K562 (cell line): ENCODE measurements around the gene PCDHGA12. TPM values are rescaled to one million over a fixed set of nuclear protein-coding genes. Genes with fewer than 3 reads are reported as not detected.
A peak's percentile ranks its signal among the peaks of the same experiment; 100 is the strongest.

Experiments
- GTF2F1 ChIP-seq: IDR thresholded peaks from 2 replicates; pipeline ENCODE4 v1.6.1; 2011; ENCODE audit warnings: low read depth, low read length, improper control_type of control experiment
- HDGF ChIP-seq: fragments of 450-650 bp; IDR thresholded peaks from 2 replicates; pipeline ENCODE4 v1.6.1; 2016
- KLF16 ChIP-seq: IDR thresholded peaks from 2 replicates; pipeline ENCODE4 v1.6.1; 2016; ENCODE audit warnings: antibody characterized with exemption
- PHB ChIP-seq: fragments of 250-450 bp; sonication (Bioruptor Pico); IDR thresholded peaks from 2 replicates; pipeline ENCODE4 v1.5.0; 2021
- POLR2AphosphoS2 ChIP-seq: IDR thresholded peaks from 2 replicates; pipeline ENCODE4 v1.6.1; 2012; ENCODE audit warnings: low read length, improper control_type of control experiment
- POLR3G ChIP-seq: IDR thresholded peaks from 2 replicates; pipeline ENCODE4 v1.6.1; 2011; ENCODE audit not compliant: insufficient read length, insufficient replicate concordance; ENCODE audit errors: extremely low read depth
- YY1 ChIP-seq, 3 experiments: IDR thresholded peaks; 2 replicates each; pipeline ENCODE4 v1.6.1; 2011; ENCODE audit warnings: low read length in 2 of 3, mild to moderate bottlenecking in 2 of 3, moderate library complexity in 2 of 3, borderline replicate concordance in 1 of 3, control low read depth in 1 of 3, low read depth in 1 of 3; ENCODE audit not compliant: insufficient read depth in 3 of 3, insufficient replicate concordance in 2 of 3, control insufficient read depth in 1 of 3, insufficient read length in 1 of 3; ENCODE audit errors: extremely low read depth in 1 of 3
- ZNF140 ChIP-seq: fragments of 250-450 bp; sonication (Bioruptor Pico); IDR thresholded peaks from 2 replicates; pipeline ENCODE4 v1.8.0; 2021; ENCODE audit warnings: moderate library complexity, mild to moderate bottlenecking, inconsistent platforms
- polyA plus RNA-seq, 8 experiments: library from polyadenylated mRNA; depleted of rRNA in 4 of 8; stranded (reverse) in 5 of 8; unstranded in 3 of 8; fragments of >200 nt; fragmentation: Nextera tagmentation in 2 of 8; fragmentation: Illumina TruSeq in 1 of 8; extraction: Ambion mirVana in 2 of 8; extraction: Trizol in 1 of 8; gene quantifications; 2 replicates each; pipeline versions ENCODE4 v1.2.1 to v1.2.3, GENCODE V29; 2011 to 2014; ENCODE audit warnings: inconsistent platforms in 1 of 8, missing spikeins in 1 of 8
- total RNA-seq, 7 experiments: library from RNA; depleted of rRNA in 6 of 7; stranded (reverse); fragments of >200 nt in 6 of 7; fragmentation: Illumina TruSeq in 2 of 7; extraction: Trizol in 2 of 7; gene quantifications; 2 replicates each; pipeline versions ENCODE4 v1.2.1 to v1.2.3, GENCODE V29; 2011 to 2021; ENCODE audit warnings: low replicate concordance in 1 of 7
- TF ChIP-seq, protein P1 (sequence below): sonication (generic); formaldehyde crosslinking; IDR thresholded peaks from 2 replicates; pipeline ENCODE4 v1.8.1; 2023; ENCODE audit warnings: mild to moderate bottlenecking, missing genetic modification reagents
- TF ChIP-seq, protein P2 (sequence below), 3 experiments: IDR thresholded peaks in 2 of 3; conservative IDR thresholded peaks in 1 of 3; 2 replicates each; pipeline ENCODE4 v1.5.1; 2011 to 2012; ENCODE audit warnings: low read length in 3 of 3, mild to moderate bottlenecking in 3 of 3, control low read depth in 2 of 3, improper control_type of control experiment in 1 of 3, inconsistent platforms in 1 of 3, low read depth in 1 of 3, mixed read lengths in 1 of 3, moderate library complexity in 1 of 3; ENCODE audit not compliant: insufficient read depth in 2 of 3
- TF ChIP-seq, protein P3 (sequence below): sonication (generic); formaldehyde crosslinking; IDR thresholded peaks from 2 replicates; pipeline ENCODE4 v1.8.1; 2023; ENCODE audit warnings: mild to moderate bottlenecking, missing genetic modification reagents
- TF ChIP-seq, protein P4 (sequence below): sonication (generic); IDR thresholded peaks from 2 replicates; pipeline ENCODE4 v1.6.1; 2016
- TF ChIP-seq, protein P5 (sequence below), 2 experiments: fragments of 450-650 bp in 1 of 2; sonication (generic) in 1 of 2; formaldehyde crosslinking in 1 of 2; IDR thresholded peaks in 1 of 2; conservative IDR thresholded peaks in 1 of 2; 2 replicates each; pipeline versions ENCODE4 v1.6.1 to v1.8.1; 2016 to 2023; ENCODE audit warnings: mild to moderate bottlenecking in 2 of 2, moderate library complexity in 2 of 2, inconsistent platforms in 1 of 2, missing genetic modification reagents in 1 of 2
- TF ChIP-seq, protein P6 (sequence below): fragments of 250-450 bp; sonication (Bioruptor Pico); IDR thresholded peaks from 2 replicates; pipeline ENCODE4 v1.8.0; 2022; ENCODE audit warnings: moderate library complexity, mild to moderate bottlenecking, inconsistent platforms

PCDHGA12 gene
- total and polyA plus RNA-seq, 9 of the 15 experiments (the other 6 are each of a cell fraction or from before 2014, with no cell fraction given) = 0.03 TPM; not detected in 8

DNA sequence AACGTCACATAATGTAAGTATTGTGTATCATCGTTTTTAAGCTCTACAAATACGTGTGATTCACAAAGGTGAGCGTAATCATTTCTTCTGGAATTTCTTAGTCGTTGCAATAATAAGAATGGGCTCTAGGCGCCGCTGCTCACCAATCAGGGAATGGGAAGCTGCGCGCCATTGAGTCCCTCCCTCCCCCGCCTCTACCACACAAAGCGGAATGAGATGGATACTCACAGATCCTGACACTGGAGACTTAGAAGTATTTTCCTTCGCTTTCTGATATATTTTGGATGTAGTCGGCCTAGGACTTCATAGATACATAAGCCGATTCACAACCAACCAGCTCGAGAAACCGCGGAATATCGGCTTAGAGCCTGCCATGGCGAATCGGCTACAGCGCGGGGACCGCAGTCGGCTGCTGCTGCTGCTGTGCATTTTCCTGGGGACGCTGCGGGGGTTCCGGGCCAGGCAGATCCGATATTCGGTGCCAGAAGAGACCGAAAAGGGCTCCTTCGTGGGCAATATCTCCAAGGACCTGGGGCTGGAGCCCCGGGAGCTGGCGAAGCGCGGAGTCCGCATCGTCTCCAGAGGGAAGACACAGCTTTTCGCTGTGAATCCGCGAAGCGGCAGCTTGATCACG is 9.3 kb upstream of the PCDHGA12 start, which contains the start of gene PCDHGA11 (continued):
- TF ChIP-seq, protein P1, sequence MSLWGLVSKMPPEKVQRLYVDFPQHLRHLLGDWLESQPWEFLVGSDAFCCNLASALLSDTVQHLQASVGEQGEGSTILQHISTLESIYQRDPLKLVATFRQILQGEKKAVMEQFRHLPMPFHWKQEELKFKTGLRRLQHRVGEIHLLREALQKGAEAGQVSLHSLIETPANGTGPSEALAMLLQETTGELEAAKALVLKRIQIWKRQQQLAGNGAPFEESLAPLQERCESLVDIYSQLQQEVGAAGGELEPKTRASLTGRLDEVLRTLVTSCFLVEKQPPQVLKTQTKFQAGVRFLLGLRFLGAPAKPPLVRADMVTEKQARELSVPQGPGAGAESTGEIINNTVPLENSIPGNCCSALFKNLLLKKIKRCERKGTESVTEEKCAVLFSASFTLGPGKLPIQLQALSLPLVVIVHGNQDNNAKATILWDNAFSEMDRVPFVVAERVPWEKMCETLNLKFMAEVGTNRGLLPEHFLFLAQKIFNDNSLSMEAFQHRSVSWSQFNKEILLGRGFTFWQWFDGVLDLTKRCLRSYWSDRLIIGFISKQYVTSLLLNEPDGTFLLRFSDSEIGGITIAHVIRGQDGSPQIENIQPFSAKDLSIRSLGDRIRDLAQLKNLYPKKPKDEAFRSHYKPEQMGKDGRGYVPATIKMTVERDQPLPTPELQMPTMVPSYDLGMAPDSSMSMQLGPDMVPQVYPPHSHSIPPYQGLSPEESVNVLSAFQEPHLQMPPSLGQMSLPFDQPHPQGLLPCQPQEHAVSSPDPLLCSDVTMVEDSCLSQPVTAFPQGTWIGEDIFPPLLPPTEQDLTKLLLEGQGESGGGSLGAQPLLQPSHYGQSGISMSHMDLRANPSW = no peak
- TF ChIP-seq, protein P2, sequence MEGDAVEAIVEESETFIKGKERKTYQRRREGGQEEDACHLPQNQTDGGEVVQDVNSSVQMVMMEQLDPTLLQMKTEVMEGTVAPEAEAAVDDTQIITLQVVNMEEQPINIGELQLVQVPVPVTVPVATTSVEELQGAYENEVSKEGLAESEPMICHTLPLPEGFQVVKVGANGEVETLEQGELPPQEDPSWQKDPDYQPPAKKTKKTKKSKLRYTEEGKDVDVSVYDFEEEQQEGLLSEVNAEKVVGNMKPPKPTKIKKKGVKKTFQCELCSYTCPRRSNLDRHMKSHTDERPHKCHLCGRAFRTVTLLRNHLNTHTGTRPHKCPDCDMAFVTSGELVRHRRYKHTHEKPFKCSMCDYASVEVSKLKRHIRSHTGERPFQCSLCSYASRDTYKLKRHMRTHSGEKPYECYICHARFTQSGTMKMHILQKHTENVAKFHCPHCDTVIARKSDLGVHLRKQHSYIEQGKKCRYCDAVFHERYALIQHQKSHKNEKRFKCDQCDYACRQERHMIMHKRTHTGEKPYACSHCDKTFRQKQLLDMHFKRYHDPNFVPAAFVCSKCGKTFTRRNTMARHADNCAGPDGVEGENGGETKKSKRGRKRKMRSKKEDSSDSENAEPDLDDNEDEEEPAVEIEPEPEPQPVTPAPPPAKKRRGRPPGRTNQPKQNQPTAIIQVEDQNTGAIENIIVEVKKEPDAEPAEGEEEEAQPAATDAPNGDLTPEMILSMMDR (IDR thresholded peaks at IDR 0.05 in 2 of 3, conservative IDR thresholded peaks at IDR 0.05 in 1 of 3; ENCODE audit: insufficient read depth in 2 of 3, low read depth in 1 of 3, low read length in 3 of 3) = peak; percentile 63 to 80 (median 74)
- TF ChIP-seq GTF2F1 = no peak
- no peak for TF ChIP-seq ZNF140 (CRISPR knock-in tag)
- no peak for TF ChIP-seq POLR2AphosphoS2
- TF ChIP-seq YY1 (IDR thresholded peaks at IDR 0.05; ENCODE audit: borderline replicate concordance in 1 of 3, control insufficient read depth in 1 of 3, extremely low read depth in 1 of 3, insufficient read depth in 3 of 3, insufficient read length in 1 of 3, insufficient replicate concordance in 2 of 3, low read depth in 1 of 3, low read length in 2 of 3) = peak in 1 of 3 experiments; percentile 47
- TF ChIP-seq KLF16 = 0 out of 2 replicates have a peak, but pooled peaks have one; percentile 34
- TF ChIP-seq, protein P3, sequence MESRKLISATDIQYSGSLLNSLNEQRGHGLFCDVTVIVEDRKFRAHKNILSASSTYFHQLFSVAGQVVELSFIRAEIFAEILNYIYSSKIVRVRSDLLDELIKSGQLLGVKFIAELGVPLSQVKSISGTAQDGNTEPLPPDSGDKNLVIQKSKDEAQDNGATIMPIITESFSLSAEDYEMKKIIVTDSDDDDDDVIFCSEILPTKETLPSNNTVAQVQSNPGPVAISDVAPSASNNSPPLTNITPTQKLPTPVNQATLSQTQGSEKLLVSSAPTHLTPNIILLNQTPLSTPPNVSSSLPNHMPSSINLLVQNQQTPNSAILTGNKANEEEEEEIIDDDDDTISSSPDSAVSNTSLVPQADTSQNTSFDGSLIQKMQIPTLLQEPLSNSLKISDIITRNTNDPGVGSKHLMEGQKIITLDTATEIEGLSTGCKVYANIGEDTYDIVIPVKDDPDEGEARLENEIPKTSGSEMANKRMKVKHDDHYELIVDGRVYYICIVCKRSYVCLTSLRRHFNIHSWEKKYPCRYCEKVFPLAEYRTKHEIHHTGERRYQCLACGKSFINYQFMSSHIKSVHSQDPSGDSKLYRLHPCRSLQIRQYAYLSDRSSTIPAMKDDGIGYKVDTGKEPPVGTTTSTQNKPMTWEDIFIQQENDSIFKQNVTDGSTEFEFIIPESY (CRISPR knock-in tag) = peak; percentile 73
- TF ChIP-seq HDGF = no peak
- TF ChIP-seq, protein P4, sequence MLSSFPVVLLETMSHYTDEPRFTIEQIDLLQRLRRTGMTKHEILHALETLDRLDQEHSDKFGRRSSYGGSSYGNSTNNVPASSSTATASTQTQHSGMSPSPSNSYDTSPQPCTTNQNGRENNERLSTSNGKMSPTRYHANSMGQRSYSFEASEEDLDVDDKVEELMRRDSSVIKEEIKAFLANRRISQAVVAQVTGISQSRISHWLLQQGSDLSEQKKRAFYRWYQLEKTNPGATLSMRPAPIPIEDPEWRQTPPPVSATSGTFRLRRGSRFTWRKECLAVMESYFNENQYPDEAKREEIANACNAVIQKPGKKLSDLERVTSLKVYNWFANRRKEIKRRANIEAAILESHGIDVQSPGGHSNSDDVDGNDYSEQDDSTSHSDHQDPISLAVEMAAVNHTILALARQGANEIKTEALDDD = no peak
- TF ChIP-seq POLR3G = no peak
- TF ChIP-seq, protein P5, sequence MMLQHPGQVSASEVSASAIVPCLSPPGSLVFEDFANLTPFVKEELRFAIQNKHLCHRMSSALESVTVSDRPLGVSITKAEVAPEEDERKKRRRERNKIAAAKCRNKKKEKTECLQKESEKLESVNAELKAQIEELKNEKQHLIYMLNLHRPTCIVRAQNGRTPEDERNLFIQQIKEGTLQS (IDR thresholded peaks at IDR 0.05) = no peak
- TF ChIP-seq, protein P5 (CRISPR knock-in tag; conservative IDR thresholded peaks at IDR 0.05) = no peak
- TF ChIP-seq, protein P6, sequence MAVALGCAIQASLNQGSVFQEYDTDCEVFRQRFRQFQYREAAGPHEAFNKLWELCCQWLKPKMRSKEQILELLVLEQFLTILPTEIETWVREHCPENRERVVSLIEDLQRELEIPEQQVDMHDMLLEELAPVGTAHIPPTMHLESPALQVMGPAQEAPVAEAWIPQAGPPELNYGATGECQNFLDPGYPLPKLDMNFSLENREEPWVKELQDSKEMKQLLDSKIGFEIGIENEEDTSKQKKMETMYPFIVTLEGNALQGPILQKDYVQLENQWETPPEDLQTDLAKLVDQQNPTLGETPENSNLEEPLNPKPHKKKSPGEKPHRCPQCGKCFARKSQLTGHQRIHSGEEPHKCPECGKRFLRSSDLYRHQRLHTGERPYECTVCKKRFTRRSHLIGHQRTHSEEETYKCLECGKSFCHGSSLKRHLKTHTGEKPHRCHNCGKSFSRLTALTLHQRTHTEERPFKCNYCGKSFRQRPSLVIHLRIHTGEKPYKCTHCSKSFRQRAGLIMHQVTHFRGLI (CRISPR knock-in tag) = no peak
- no peak for TF ChIP-seq PHB
